ENCODE measurements around the gene EPB41L4A.

The EPB41L4A gene

DNA sequence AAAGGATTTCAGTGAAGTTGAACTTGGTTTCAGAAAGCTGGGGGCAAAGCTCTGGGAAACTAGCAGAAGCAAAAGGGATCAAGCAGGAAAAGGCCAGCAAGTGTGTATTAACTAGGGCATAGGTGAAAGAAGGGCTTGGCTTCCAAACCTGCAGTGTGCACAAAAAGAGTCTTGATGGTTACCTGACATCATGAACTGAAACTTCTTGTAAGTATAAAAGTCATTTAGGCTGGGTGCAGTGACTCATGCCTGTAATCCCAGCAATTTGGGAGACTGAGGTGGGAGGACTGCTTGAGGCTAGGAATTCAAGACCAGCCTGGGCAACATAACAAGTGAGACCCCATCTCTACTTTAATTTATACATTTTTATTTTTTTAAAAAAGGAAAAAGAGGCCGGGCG, 216.4 kb downstream of the EPB41L4A start:
- DNase-seq = no peak

DNA sequence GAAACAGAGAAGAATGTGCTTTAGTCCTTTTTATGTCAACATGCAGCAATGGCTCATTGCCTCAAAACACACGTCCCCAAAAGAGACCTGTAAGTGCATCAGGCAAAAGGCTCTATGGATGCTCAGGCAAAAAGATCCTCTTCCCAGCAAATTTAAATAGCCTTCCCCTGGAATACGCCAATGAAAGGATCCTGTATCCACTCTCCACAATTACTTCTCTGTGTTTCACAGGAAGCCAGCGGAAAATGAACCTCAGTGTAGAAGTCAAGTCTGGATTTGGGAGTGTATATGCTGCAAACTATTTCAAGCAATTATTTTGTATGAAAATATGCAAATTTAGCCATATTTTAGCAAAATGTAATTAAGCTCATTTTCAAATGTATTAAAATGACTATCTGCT, 217.9 kb downstream of the EPB41L4A start:
- DNase-seq = no peak

DNA sequence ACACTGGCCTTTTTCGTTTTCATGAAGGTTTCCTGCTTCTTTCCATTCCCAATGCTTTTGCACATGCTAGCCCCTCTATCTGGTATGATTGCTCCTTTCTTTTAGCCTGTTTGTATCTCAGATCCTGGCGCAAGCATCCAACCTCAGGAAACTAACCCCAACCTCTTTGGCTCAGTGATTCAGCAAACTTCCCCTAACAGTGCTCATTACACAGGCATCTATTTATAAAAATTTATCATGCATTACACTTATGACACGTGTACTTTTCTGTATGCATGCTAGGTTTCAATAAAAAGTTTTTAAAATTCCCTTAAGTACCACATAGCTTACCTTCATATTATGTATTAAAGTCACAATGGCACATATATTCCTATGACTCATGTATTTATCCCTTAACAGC, 218.9 kb downstream of the EPB41L4A start:
- DNase-seq = no peak

- no peak for DNase-seq
These were observed 222.5 kb downstream of the EPB41L4A start for GRCh38 chr5:112196584-112196983.

GRCh38 chr5:112195924-112196323, 223.2 kb downstream of the EPB41L4A start:
- no peak for DNase-seq

- no peak for DNase-seq
These were observed 226.2 kb downstream of the EPB41L4A start for GRCh38 chr5:112192866-112193265.

DNA sequence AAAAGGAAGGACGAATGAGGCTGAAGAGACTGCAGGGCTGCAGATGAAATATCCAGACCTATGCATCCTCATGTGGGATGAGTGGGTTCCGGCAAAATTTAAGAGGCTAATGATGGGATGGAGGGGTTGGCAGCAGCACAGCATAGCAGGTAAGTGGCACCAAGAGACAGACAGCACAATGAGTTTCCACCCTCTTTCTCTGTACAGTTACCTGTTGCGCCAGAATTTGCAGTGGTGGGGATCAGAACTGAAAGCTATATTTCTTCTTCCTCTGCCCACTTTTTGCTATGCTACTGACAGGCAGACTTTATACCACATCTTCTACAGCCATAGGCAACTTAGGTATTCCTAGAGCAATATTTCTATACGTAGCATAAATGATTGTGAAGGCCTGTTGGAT, 227.0 kb downstream of the EPB41L4A start:
- DNase-seq = no peak

DNA sequence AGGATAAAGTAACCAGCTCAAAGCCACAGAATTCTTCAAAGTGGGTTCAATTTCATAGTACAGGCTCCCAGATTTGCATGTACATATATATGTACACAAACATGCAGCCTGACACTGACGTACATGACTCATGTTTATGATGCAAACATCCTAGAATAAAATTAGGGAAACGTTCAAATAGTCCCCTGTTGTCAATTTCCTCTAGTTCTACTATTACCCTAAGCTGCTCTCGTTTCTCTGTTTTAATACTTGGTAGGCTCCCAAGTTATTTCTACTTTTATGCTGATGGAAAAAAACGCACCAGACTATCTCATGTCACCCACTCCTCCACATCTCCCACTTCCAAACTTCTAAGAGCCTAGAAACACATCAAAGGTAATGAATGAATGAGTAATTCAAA, 229.7 kb downstream of the EPB41L4A start:
- DNase-seq = no peak

GRCh38 chr5:112186401-112186990, 232.6 kb downstream of the EPB41L4A start:
- DNase-seq = no peak

GRCh38 chr5:112183874-112184273, 235.2 kb downstream of the EPB41L4A start:
- DNase-seq = no peak

DNA sequence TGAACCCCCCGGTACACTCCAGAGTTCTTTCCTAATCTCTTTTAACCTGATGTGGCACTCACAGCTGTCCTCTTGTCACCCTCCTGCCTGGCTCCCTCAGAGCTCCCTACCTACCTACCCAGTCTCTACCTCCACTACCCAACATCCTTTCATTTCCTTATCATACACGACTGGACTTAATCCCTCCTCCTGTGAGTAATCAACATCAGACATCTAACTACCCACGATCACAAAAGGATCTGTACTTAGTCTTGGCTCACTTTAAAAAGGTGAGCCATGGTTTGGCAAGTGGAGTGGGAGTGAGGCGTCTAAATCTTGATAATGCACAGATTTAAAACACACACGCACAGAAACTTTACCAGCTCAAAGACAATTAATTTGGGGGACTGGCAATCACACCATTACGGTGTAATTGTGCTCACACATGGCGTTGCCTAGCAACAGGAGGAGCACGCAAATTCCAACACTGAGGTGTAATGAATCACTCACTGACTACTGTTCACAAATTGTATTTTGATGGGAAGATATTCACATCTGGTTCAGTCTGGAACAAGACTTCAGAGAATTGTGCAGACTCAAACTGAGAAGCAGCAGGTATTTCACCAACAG, 235.9 kb downstream of the EPB41L4A start:
- no peak for DNase-seq

DNA sequence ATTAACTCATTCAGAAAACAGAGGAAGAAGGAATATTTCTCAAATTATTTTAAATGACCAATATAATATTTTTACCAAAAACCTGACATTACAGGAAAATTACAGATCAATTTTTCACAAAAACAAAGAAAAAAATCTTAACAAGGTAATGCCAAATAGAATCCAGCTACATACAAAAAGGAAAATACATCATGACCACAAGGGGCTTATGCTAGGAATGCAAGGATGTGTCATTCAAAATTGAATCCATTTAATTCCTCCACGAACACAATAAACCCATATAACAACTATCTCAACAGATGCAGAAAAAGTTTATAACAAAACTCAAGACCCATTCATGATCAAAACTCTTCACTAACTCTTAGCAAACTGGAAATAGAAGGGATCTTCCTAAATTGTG, 239.8 kb downstream of the EPB41L4A start:
- DNase-seq = no peak

DNA sequence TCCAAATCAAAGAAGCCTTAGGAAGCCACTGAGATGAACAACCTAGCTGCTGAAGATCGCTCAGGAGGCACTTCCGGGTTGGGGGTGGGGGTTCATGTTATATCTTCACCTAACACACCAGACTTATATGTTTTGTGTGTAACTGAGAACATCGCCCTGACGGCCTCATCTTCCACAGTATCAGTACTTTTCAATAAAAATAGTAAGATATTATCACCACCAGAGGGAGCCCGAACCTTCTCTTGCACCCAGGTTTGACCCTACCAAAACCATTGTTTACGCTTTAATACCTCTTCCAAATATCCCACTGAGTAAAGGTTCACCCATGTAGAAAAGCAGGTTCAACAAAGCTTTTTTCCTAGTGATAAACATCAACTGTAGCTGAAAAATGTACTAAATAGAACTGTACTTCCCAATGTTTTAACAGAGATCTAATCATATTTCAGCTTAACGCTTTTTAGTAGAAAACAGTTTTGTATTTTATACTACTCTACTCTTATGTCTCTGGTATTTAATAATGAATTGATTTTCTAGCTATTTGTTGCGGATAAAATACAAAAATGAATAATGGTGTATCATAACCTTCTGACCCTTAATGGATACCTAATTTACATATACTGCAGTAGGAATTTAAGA, 244.0 kb downstream of the EPB41L4A start:
- DNase-seq = no peak

DNA sequence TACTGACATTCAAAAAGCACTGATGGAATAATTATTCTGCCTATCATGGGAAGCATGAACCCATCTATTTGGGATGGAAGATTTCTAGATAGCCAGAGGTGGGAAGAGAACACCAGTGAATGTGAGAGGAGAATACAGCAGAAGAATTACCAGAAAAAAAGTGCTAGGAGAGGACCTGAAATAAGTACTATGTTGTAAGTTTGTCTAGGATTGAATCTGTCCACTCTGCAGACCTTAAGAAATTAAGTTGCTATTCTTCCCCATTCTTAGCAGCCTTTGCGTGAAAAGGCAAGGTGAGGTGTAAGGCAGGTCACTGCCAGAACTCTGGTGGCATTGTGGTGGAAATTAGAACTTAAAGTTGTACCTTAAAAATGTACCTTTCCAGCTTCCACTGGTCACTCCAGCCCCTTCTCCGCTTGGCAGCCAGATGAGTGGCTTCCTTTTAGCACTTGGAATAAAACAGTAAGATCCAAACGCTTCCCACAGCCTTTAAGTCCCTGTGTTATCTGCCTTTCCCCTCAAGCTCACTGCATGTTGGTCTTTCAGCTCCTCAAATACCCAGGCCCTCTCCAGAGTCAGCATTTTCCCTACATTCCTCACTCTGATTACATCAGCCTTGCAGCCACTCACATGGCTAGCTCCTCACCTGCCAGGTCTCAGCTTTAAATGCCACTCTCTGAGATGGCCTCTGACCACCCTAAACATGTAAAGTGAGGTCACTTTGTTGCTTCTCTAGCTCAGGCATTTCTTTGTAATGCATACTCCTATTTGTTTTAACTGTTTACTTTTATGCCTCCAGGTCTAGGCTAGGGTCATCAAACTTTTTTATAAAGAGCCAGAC, 253.0 kb downstream of the EPB41L4A start:
- no peak for DNase-seq

DNA sequence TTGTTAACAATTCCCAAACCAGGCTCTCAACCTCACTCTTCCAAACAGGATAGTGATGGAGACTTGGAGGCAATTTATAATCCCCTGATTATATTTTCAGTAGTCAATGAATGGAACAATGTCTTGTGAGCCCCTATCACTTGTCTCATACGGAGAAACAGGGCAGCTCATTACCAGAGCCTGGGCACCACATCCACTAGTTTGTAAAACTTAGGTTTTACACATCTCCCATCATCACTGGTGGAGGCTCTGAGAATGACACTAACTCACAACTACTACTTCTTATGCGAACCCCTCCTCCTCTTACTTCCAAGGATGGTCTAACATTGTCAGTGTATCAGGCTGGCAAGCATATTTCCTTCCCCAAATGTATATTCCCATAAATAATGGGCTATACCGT, 253.7 kb downstream of the EPB41L4A start:
- DNase-seq = no peak

- no peak for DNase-seq
These were observed 255.6 kb downstream of the EPB41L4A start for GRCh38 chr5:112163435-112163834.

- no peak for DNase-seq
These were observed 257.7 kb downstream of the EPB41L4A start for GRCh38 chr5:112161392-112161748.

GRCh38 chr5:112160652-112161391, 258.3 kb downstream of the EPB41L4A start:
- DNase-seq = peak; percentile 95

- no peak for DNase-seq
These were observed 259.6 kb downstream of the EPB41L4A start for GRCh38 chr5:112159435-112159834.

DNA sequence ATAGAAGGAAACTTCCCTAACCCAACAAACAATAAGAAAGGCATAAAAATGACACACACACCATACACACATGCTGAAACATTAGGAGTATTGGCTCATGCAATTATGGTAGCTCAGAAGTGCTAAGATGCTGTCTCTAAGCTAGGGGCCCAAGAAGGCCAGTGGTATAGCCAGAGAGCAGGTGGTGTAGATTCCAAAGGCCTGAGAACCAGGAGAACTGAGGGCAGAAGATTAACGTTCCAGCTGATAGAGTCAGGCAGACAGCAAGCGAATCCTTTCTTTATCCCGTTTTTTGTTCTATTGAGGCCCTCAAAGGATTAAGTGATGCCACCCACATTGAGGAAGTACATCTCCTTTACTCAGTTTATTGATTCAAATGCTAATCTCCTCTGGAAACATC, 262.9 kb downstream of the EPB41L4A start:
- DNase-seq = no peak

- DNase-seq = no peak
These were observed 264.0 kb downstream of the EPB41L4A start for GRCh38 chr5:112154940-112155686.

DNA sequence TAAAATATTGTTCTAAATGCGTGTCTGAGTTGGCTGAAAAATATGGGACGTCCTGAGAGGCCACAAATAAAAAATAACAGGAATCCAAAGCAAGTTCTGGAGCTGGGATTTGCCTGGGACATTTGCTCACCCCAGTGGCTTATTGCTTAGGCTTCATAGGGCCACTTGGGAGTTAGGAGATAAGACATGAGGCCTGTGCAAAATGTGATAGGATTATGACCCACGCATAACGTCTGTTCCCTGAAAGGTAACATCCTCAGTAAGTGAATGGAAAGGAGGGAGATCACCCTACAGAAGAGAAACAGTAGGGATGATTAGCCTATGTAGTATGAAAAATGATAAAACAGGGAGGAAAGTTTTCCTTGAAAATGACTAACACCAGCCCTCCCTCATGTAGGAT, 269.4 kb downstream of the EPB41L4A start:
- DNase-seq = no peak

Data from femur (tissue), 1 donor.